GM12865 (cell line): ENCODE measurements around the gene PPM1B.

Source experiments
- DNase-seq: peaks from one replicate; pipeline ENCODE4 v3.0.0; 2010; ENCODE audit warnings: low read depth
- H3K4me3 ChIP-seq: 2 replicates; pipeline ENCODE4 v1.5.1; 2011; ENCODE audit warnings: mild to moderate bottlenecking, low read depth, low read length, control low read depth
- CTCF ChIP-seq: IDR thresholded peaks from 2 replicates; pipeline ENCODE4 v1.5.1; 2011; ENCODE audit warnings: low read length, control low read depth, low read depth, inconsistent platforms; ENCODE audit not compliant: insufficient read depth; ENCODE audit errors: missing control alignments

Gene PPM1B

DNA sequence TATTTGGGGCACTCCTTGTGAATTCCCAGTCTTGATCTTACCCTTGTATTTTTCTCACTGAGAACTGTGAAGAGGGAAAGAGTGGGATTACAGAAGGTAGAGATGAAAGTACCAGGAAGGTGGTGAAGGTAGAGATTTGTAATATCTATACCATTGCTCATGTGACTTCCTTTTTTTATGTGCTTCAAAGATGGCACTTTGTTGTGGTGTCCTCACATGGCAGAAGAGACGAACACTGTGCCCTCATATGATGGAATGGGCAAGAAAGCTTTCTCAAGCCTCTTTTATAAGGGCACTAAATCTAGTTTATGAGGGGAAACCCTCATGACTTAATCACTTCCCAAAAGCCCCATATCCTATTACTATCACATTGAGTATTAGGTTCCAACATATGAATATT lies 28.9 kb upstream of the PPM1B start:
- H3K4me3 ChIP-seq: no peak overlapping the region
- TF ChIP-seq CTCF: no peak

DNA sequence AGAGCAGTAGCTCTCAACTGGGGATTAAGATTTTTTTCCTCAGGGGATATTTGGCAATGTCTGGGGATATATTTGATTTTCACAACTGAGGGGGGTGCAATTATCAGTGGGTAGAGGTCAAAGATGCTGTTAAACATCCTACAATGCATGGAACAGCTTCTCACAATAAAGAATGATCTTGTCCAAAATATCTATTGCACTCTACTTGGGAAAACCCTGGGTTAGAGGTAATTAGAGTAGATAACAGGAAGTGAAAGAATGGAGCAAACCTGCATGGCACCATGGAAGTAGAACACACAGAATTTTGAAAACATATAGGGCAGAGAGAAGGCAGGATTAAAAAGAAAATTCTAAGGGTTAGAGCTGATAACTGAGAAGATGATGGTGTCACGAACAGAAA lies 26.4 kb upstream of the PPM1B start:
- H3K4me3 ChIP-seq: no peak overlapping the region
- TF ChIP-seq CTCF: no peak

More for the DNA sequence above, 28.9 kb upstream of the PPM1B start:
- no peak for DNase-seq

DNA sequence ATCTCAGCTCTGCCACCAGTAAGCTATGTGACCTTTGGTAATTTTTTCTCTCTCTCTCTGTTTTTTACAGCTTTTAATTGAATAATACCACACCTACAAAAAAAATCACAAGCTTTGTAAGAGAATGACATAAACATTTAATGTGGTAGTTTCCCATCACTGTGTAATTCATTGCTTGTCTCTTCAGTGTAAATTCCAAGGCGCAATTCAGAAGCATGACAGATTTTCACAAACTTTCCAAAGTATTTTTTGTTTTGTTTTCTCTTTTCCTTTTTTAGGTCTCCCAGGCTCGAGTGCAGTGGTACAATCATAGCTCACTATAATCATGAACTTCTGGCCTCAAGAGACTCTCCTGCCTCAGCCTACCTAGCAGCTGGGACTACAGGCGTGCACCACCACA lies 25.0 kb upstream of the PPM1B start:
- H3K4me3 ChIP-seq: no peak overlapping the region
- no peak for TF ChIP-seq CTCF
- no peak for DNase-seq

More for the DNA sequence above, 26.4 kb upstream of the PPM1B start:
- no peak for DNase-seq

DNA sequence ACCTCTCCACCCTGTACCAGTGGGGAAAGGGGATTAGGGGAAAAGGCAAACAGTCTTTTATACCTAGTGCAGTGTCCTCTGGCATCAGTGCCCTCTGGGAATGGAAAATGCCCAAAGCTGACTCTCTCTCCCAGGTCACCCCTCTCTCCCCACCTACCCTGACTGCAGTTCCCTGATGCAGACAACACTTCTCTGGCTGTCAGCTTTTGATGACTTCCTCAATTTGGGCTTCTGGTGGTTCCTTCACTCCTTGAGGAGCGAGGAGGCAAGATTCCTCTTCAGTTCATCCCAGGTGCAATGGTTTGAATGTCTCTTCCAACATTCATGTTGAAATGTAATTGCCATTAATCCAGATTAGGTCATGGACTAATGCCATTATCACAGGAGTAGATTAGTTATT lies 19.7 kb upstream of the PPM1B start:
- DNase-seq: no peak
- TF ChIP-seq CTCF: no peak

DNA sequence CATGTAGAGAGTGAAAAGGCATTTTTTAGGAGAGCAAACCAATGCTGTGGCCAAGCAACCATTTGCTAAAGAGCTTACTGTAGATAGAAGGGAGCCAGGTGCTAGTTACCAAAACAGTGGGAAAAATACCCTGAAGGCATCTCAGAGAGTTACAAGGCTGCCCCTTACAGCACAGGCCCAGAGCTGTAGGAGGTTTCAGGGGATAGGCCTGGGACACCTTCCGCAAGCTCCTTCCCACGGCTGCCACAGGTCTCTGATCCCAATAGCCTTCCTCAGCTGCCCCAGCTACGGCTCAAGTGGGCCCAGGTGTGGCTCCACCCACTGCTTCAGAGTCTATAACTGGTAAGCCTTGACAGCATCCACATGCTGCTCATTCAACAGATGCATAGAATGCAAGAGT lies 18.2 kb upstream of the PPM1B start:
- no peak for DNase-seq
- no peak for TF ChIP-seq CTCF
- H3K4me3 ChIP-seq: no peak overlapping the region

More for the DNA sequence above, 19.7 kb upstream of the PPM1B start:
- H3K4me3 ChIP-seq: no peak overlapping the region

- TF ChIP-seq CTCF: no peak
- no peak for DNase-seq
- no peak overlapping the region for H3K4me3 ChIP-seq
Measured at GRCh38 chr2:44152865-44153669, 15.6 kb upstream of the PPM1B start.

GRCh38 chr2:44155666-44156446 lies 12.8 kb upstream of the PPM1B start:
- H3K4me3 ChIP-seq: no peak overlapping the region
- no peak for DNase-seq
- TF ChIP-seq CTCF: no peak
